Uterus (tissue), 2 donors: Measurements from ENCODE around the gene CHN2.

Experiments used
- POLR2A ChIP-seq, 2 donors: fragments of 450-650 bp; IDR thresholded peaks; one replicate each; pipeline ENCODE4 v1.6.1; 2016; ENCODE audit warnings: antibody characterized with exemption in 2 of 2, mild to moderate bottlenecking in 1 of 2, moderate library complexity in 1 of 2
- TF ChIP-seq, protein P1 (sequence below), 4 experiments: fragments of 200-600 bp in 2 of 4; fragments of 450-650 bp in 2 of 4; sonication (generic) in 2 of 4; IDR thresholded peaks; one replicate each; pipeline ENCODE4 v1.5.1; 2016 to 2019; ENCODE audit warnings: antibody characterized with exemption in 4 of 4, mild to moderate bottlenecking in 2 of 4, moderate library complexity in 1 of 4

DNA sequence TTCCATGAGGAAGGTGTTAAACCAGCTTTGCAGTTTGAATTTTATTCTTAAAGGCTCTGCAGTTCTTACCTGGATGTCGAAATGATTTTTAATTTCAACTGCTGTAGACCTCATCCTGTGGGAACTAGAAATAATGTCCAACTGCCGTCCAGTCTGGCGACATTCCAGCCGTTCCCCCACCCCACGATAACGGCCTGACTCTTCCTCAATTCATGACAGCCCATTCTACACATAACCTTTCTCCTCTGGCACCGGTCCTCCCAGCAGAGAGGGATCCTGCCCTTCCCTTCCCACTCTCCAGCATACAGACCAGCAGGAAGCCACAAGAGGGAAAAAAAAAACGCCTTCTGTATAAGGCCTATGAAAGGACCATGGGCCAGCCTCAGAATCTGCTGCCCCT, 317.3 kb downstream of the CHN2 start:
- TF ChIP-seq POLR2A (IDR thresholded peaks at IDR 0.05): no peak
- TF ChIP-seq, protein P1, sequence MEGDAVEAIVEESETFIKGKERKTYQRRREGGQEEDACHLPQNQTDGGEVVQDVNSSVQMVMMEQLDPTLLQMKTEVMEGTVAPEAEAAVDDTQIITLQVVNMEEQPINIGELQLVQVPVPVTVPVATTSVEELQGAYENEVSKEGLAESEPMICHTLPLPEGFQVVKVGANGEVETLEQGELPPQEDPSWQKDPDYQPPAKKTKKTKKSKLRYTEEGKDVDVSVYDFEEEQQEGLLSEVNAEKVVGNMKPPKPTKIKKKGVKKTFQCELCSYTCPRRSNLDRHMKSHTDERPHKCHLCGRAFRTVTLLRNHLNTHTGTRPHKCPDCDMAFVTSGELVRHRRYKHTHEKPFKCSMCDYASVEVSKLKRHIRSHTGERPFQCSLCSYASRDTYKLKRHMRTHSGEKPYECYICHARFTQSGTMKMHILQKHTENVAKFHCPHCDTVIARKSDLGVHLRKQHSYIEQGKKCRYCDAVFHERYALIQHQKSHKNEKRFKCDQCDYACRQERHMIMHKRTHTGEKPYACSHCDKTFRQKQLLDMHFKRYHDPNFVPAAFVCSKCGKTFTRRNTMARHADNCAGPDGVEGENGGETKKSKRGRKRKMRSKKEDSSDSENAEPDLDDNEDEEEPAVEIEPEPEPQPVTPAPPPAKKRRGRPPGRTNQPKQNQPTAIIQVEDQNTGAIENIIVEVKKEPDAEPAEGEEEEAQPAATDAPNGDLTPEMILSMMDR (IDR thresholded peaks at IDR 0.05): no peak
